ENCODE data around the gene AGBL4. TPM values are rescaled to one million over a fixed set of nuclear protein-coding genes. Genes with fewer than 3 reads are reported as not detected.

AGBL4 gene
- total and polyA plus RNA-seq, 2 of the 4 experiments (the other 2 are of a cell fraction), result not detected

DNA sequence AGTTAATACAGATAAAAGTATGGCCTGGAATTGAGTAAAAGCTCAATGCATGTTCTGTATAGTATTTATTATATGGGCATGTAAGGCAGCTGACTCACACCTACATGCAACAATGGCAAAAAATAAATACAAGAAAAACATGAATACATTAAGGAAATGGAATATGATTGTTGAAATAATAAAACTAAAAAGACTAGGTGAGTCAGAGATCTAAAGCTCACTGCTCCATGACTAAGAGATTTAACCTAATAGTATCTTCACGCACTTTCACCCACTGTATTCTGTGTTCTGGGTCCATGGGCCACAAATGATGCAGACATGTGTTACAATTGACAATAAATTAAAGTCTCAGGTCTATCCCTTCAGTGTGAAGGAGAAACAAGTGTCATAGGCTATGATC is 607.0 kb downstream of the AGBL4 start:
- POLR2A ChIA-PET (ENCODE audit: unreplicated experiment), result no interaction called here
- 0 out of 2 replicates have a peak, but pooled peaks cover 2% of the 10 kb centered on the region for H3K9me3 ChIP-seq (ENCODE audit: control insufficient read depth, insufficient read depth, low read length)
- intact Hi-C loops (cut with micrococcal nuclease), result no loop called here
- in situ Hi-C loops (cut with MboI; ENCODE audit: low sequenced_read_pairs), result no loop called here
- H3K79me1 ChIP-seq (ENCODE audit: low read depth in 1 of 2, low read length in 2 of 2), result no peaks in the 10 kb centered on the region
- no peak overlapping the region for H2BK5ac ChIP-seq (ENCODE audit: low read depth, low read length, poor library complexity, severe bottlenecking)
- DNase-seq (no peak), ATAC-seq (ENCODE audit: low read depth) (no peak)
- H3K14ac ChIP-seq (replicated peaks; ENCODE audit: low read depth, low read length), result no peak overlapping the region
- no peak for TF ChIP-seq BHLHE40 (IDR thresholded peaks at IDR 0.05; ENCODE audit: low read depth, low read length)
- no peak for TF ChIP-seq RCOR1 (IDR thresholded peaks at IDR 0.05; ENCODE audit: insufficient replicate concordance, low read length)
- no peak for TF ChIP-seq FOS (IDR thresholded peaks at IDR 0.05; ENCODE audit: low read depth, low read length)
- H3K18ac ChIP-seq (ENCODE audit: low read depth, low read length), result no peak overlapping the region
- no peak overlapping the region for H4K91ac ChIP-seq (ENCODE audit: insufficient read depth, low read depth, low read length)
- no peak overlapping the region for H3K4ac ChIP-seq (ENCODE audit: low read depth, low read length)
- no peaks in the 10 kb centered on the region for H3K4me1 ChIP-seq (ENCODE audit: control insufficient read depth, insufficient read depth, low read length)
- WGBS, 2 experiments (ENCODE audit: extremely low coverage in 2 of 2, insufficient read length in 1 of 2), result no CpG with 5 or more reads among the region's 1 CpG
- H3K4me3 ChIP-seq (ENCODE audit: insufficient read depth, low read depth, low read length), result no peak overlapping the region
- H3K9me1 ChIP-seq (ENCODE audit: insufficient read depth, low read length), result no peaks in the 10 kb centered on the region
- no peak overlapping the region for H3K56ac ChIP-seq (ENCODE audit: extremely low read depth, insufficient read depth, low read length)
- no peak overlapping the region for H3K27ac ChIP-seq (ENCODE audit: insufficient read depth, low read length)
- no peak overlapping the region for H2AK9ac ChIP-seq (replicated peaks; ENCODE audit: low read depth, low read length, poor library complexity)
- H3K9ac ChIP-seq (ENCODE audit: low read depth, low read length), result no peak overlapping the region
- no peak overlapping the region for H2BK15ac ChIP-seq (ENCODE audit: low read depth, low read length)
- no peak overlapping the region for H2BK120ac ChIP-seq (ENCODE audit: low read depth, low read length)
- dilution Hi-C loops (cut with HindIII; ENCODE audit: low sequenced_read_pairs, unreplicated experiment), result no loop called here
- no peaks in the 10 kb centered on the region for H4K20me1 ChIP-seq (ENCODE audit: insufficient read depth, low read length)
- no peak overlapping the region for H2BK20ac ChIP-seq (ENCODE audit: low read depth, low read length)
- H2AK5ac ChIP-seq (ENCODE audit: low read depth, low read length), result no peak overlapping the region
- H3K36me3 ChIP-seq (ENCODE audit: control insufficient read depth, insufficient read depth, low read length), result no peaks in the 10 kb centered on the region
- H3K27me3 ChIP-seq (ENCODE audit: control insufficient read depth, insufficient read depth, low read length), result no peaks in the 10 kb centered on the region
- no peak overlapping the region for H3K23ac ChIP-seq (ENCODE audit: low read depth, low read length)
- no TSS peak for BruUV-seq (replicated peaks)
- CTCF ChIA-PET, result no interaction called here
- H4K5ac ChIP-seq (ENCODE audit: low read depth, low read length), result no peak overlapping the region
- no peak overlapping the region for H3K4me2 ChIP-seq (ENCODE audit: low read depth, low read length)
- no peak overlapping the region for H4K8ac ChIP-seq (ENCODE audit: low read depth in 2 of 2, low read length in 2 of 2)
- H2AFZ ChIP-seq (replicated peaks; ENCODE audit: low read length, poor library complexity), result no peak overlapping the region
